ENCODE results near the gene B3GNT4. TPM values are rescaled to one million over a fixed set of nuclear protein-coding genes. Genes with fewer than 3 reads are reported as not detected.

B3GNT4 gene
- total and polyA plus RNA-seq, 2 of the 8 experiments (the other 6 are each of a cell fraction or from before 2014, with no cell fraction given) = 1.1 to 1.4 TPM

- H3K14ac ChIP-seq (ENCODE audit: insufficient read length) = no peak overlapping the region
- H3K27ac ChIP-seq (ENCODE audit: low read depth, low read length) = no peak overlapping the region
- H3K23me2 ChIP-seq (ENCODE audit: low read depth, low read length) = no peaks in the 10 kb centered on the region
- TF ChIP-seq, protein P1, sequence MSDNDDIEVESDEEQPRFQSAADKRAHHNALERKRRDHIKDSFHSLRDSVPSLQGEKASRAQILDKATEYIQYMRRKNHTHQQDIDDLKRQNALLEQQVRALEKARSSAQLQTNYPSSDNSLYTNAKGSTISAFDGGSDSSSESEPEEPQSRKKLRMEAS (IDR thresholded peaks at IDR 0.05) = no peak
- TF ChIP-seq MAFK (IDR thresholded peaks at IDR 0.05; ENCODE audit: low read depth, low read length) = no peak
- no peak for TF ChIP-seq POLR2AphosphoS5 (IDR thresholded peaks at IDR 0.05; ENCODE audit: low read depth, low read length)
- no peak for TF ChIP-seq CBX5 (IDR thresholded peaks at IDR 0.05; ENCODE audit: low read depth, low read length)
- TF ChIP-seq EZH2 (IDR thresholded peaks at IDR 0.05; ENCODE audit: low read depth, low read length, severe bottlenecking) = no peak
- no peak for TF ChIP-seq SIN3A (conservative IDR thresholded peaks at IDR 0.05 in 1 of 2, IDR thresholded peaks at IDR 0.05 in 1 of 2; ENCODE audit: low read depth in 1 of 2, low read length in 2 of 2)
- TF ChIP-seq BRCA1 (IDR thresholded peaks at IDR 0.05; ENCODE audit: low read depth, low read length) = no peak
- no peak for TF ChIP-seq SP4 (IDR thresholded peaks at IDR 0.05; ENCODE audit: low read length)
- TF ChIP-seq SIX5 (IDR thresholded peaks at IDR 0.05; ENCODE audit: low read depth, low read length) = no peak
- no peak overlapping the region for H2BK12ac ChIP-seq (ENCODE audit: low read depth, low read length)
- H3K9me3 ChIP-seq (ENCODE audit: insufficient read depth in 2 of 2, low read depth in 1 of 2, low read length in 1 of 2) = no peaks in the 10 kb centered on the region
- no peak overlapping the region for H4K91ac ChIP-seq (replicated peaks; ENCODE audit: insufficient read length, low read length)
- H3K27me3 ChIP-seq (replicated peaks in 1 of 4; ENCODE audit: control insufficient read depth in 3 of 4, extremely low read depth in 1 of 4, insufficient read depth in 3 of 4, low read length in 3 of 4) = no peaks in the 10 kb centered on the region
- no peak overlapping the region for H2BK120ac ChIP-seq (replicated peaks; ENCODE audit: low read depth, low read length)
- FAIRE-seq = no peak
- DNase-seq (ENCODE audit: low read depth in 1 of 2, low spot score in 2 of 2) = no peak
- no peak overlapping the region for H2AK5ac ChIP-seq (ENCODE audit: low read depth, low read length)
- H4K5ac ChIP-seq (ENCODE audit: insufficient read length, low read depth, low read length) = no peak overlapping the region
- H2BK20ac ChIP-seq (ENCODE audit: low read length) = no peak overlapping the region
- no peaks in the 10 kb centered on the region for H3K79me1 ChIP-seq (ENCODE audit: low read depth, low read length)
- H2BK5ac ChIP-seq (ENCODE audit: low read depth, low read length) = no peak overlapping the region
- H3K18ac ChIP-seq (ENCODE audit: extremely low read depth, low read length) = no peak overlapping the region
- H3K4me1 ChIP-seq (replicated peaks in 1 of 4; ENCODE audit: control insufficient read depth in 3 of 4, insufficient read depth in 4 of 4, low read length in 3 of 4) = no peaks in the 10 kb centered on the region; a peak in 1 of 7 replicates
- H2BK15ac ChIP-seq (ENCODE audit: low read length) = no peak overlapping the region
- no peak overlapping the region for H3K9ac ChIP-seq (replicated peaks in 1 of 4; ENCODE audit: extremely low read depth in 1 of 4, low read depth in 3 of 4, low read length in 3 of 4)
- H3K4ac ChIP-seq (replicated peaks; ENCODE audit: insufficient read length, low read depth, low read length) = no peak overlapping the region
- H4K20me1 ChIP-seq (replicated peaks in 1 of 2; ENCODE audit: control insufficient read depth in 1 of 2, insufficient read depth in 2 of 2, low read length in 2 of 2) = no peaks in the 10 kb centered on the region
- H3K36me3 ChIP-seq (ENCODE audit: control insufficient read depth in 2 of 4, insufficient read depth in 4 of 4, low read length in 3 of 4) = no peaks in the 10 kb centered on the region
- ChIA-PET CTCF (ENCODE audit: partially characterized antibody) (interaction anchor here (0.6 to 2.5 kb wide), 14 partner anchors 8 to 1161 kb away, joined by 3 to 8 read pairs (median 4); no protein-coding TSS in a partner anchor), POLR2A (ENCODE audit: partially characterized antibody) (interaction anchor here (0.6 kb wide), 1 partner anchor 205 kb away, joined by 4 read pairs; no protein-coding TSS in a partner anchor)
- no peak overlapping the region for H3K56ac ChIP-seq (replicated peaks; ENCODE audit: insufficient read length, low read depth, low read length)
- no peaks in the 10 kb centered on the region for H3K79me2 ChIP-seq (ENCODE audit: control insufficient read depth in 1 of 2, insufficient read depth in 2 of 2, low read length in 2 of 2)
- no peak overlapping the region for H3K23ac ChIP-seq (ENCODE audit: insufficient read length)
- H3K4me3 ChIP-seq (ENCODE audit: extremely low read depth in 1 of 4, insufficient read depth in 2 of 4, low read depth in 3 of 4, low read length in 4 of 4) = no peak overlapping the region
- WGBS, 2 experiments (ENCODE audit: extremely low coverage in 1 of 2, insufficient coverage in 1 of 2, insufficient read length in 1 of 2, insufficient replicate concordance in 2 of 2, low coverage in 1 of 2, low lambda C conversion rate in 2 of 2, missing lambda C conversion rate in 1 of 2) = 92% methylated on average over 22 of the region's 22 CpGs; no CpG with 5 or more reads in 1 of the 2 experiments
- H3K4me2 ChIP-seq (ENCODE audit: insufficient read depth in 1 of 2, low read depth in 2 of 2, low read length in 2 of 2) = no peak overlapping the region
- H2AFZ ChIP-seq (ENCODE audit: low read length) = no peak overlapping the region
- no peak overlapping the region for H4K8ac ChIP-seq (ENCODE audit: extremely low read depth, insufficient read depth, low read length)
These were observed 36.8 kb upstream of the B3GNT4 start for GRCh38 chr12:122166422-122167349.

Measured in H1 (cell line).